Measurements from ENCODE around the gene CFDP1.
"Not testable (repeated sequence)": the region's sequence is repeated elsewhere in the genome, so short reads cannot be mapped to it uniquely, and the experiment has no call there.

CFDP1 gene

GRCh38 chr16:75471723-75472633 lies 38.7 kb upstream of the CFDP1 start:
- Histone ChIP-seq H3K4me1 (ENCODE audit: control insufficient read depth, insufficient read depth, low read length) (peaks cover 15% of the 10 kb centered on the region), H3K27ac (ENCODE audit: low read depth, low read length) (peak overlapping the region; percentile 88), H3K9ac (ENCODE audit: low read depth, low read length) (peak overlapping the region; percentile 11; the same call in 1 of the 2 replicates), H3K36me3 (ENCODE audit: control insufficient read depth, insufficient read depth, low read length) (peaks cover 9% of the 10 kb centered on the region; the same call in 1 of the 2 replicates), H3K9me3 (ENCODE audit: control insufficient read depth, insufficient read depth, low read length) (peaks cover 3% of the 10 kb centered on the region; the same call in 1 of the 2 replicates), H3K4me3 (ENCODE audit: low read depth, low read length) (peak overlapping the region; percentile 36), H3K27me3 (ENCODE audit: control insufficient read depth, insufficient read depth, low read length) (no peaks in the 10 kb centered on the region)

- no peaks in the 10 kb centered on the region for H3K36me3 ChIP-seq (ENCODE audit: control insufficient read depth, insufficient read depth, low read length)
- no peak overlapping the region for H3K4me3 ChIP-seq (ENCODE audit: low read depth, low read length)
- H3K27ac ChIP-seq (ENCODE audit: low read depth, low read length): no peak overlapping the region
- H3K27me3 ChIP-seq (ENCODE audit: control insufficient read depth, insufficient read depth, low read length): no peaks in the 10 kb centered on the region
- H3K4me1 ChIP-seq (ENCODE audit: control insufficient read depth, insufficient read depth, low read length): peaks cover 7% of the 10 kb centered on the region; the same call in 1 of the 2 replicates
- H3K9ac ChIP-seq (ENCODE audit: low read depth, low read length): no peak overlapping the region
- H3K9me3 ChIP-seq (ENCODE audit: control insufficient read depth, insufficient read depth, low read length): no peaks in the 10 kb centered on the region
Observed at GRCh38 chr16:75466760-75467159, 33.5 kb upstream of the CFDP1 start.

GRCh38 chr16:75464122-75464918 lies 31.0 kb upstream of the CFDP1 start, which contains the start of gene TMEM170A:
TSS of gene TMEM170A (minus strand) at chr16:75464689. CDS start at chr16:75464600, 89 bp downstream.
- Histone ChIP-seq H3K36me3 (ENCODE audit: control insufficient read depth, insufficient read depth, low read length) (no peaks in the 10 kb centered on the region), H3K4me3 (ENCODE audit: low read depth, low read length) (peak within 1 kb of the TSS; percentile 93), H3K27me3 (ENCODE audit: control insufficient read depth, insufficient read depth, low read length) (no peaks in the 10 kb centered on the region), H3K9me3 (ENCODE audit: control insufficient read depth, insufficient read depth, low read length) (no peaks in the 10 kb centered on the region), H3K9ac (ENCODE audit: low read depth, low read length) (peak within 1 kb of the TSS; percentile 84), H3K27ac (ENCODE audit: low read depth, low read length) (peak within 1 kb of the TSS; percentile 93), H3K4me1 (ENCODE audit: control insufficient read depth, insufficient read depth, low read length) (peaks cover 6% of the 10 kb centered on the region; the same call in 1 of the 2 replicates)

GRCh38 chr16:75463389-75464121 lies 30.3 kb upstream of the CFDP1 start:
- H3K4me1 ChIP-seq (ENCODE audit: control insufficient read depth, insufficient read depth, low read length); H3K9me3 ChIP-seq (ENCODE audit: control insufficient read depth, insufficient read depth, low read length); H3K27me3 ChIP-seq (ENCODE audit: control insufficient read depth, insufficient read depth, low read length); H3K36me3 ChIP-seq (ENCODE audit: control insufficient read depth, insufficient read depth, low read length): not testable (repeated sequence)
- peak overlapping the region; percentile 93 for H3K4me3 ChIP-seq (ENCODE audit: low read depth, low read length)
- H3K27ac ChIP-seq (ENCODE audit: low read depth, low read length): peak overlapping the region; percentile 93
- peak overlapping the region; percentile 84 for H3K9ac ChIP-seq (ENCODE audit: low read depth, low read length)

- H3K27ac ChIP-seq (ENCODE audit: low read depth, low read length): no peak overlapping the region
- no peaks in the 10 kb centered on the region for H3K27me3 ChIP-seq (ENCODE audit: control insufficient read depth, insufficient read depth, low read length)
- peak overlapping the region; percentile 93 for H3K4me3 ChIP-seq (ENCODE audit: low read depth, low read length)
- no peaks in the 10 kb centered on the region for H3K9me3 ChIP-seq (ENCODE audit: control insufficient read depth, insufficient read depth, low read length)
- no peak overlapping the region for H3K9ac ChIP-seq (ENCODE audit: low read depth, low read length)
- H3K4me1 ChIP-seq (ENCODE audit: control insufficient read depth, insufficient read depth, low read length): peaks cover 10% of the 10 kb centered on the region
- H3K36me3 ChIP-seq (ENCODE audit: control insufficient read depth, insufficient read depth, low read length): no peaks in the 10 kb centered on the region
Observed at GRCh38 chr16:75462806-75463205, 29.5 kb upstream of the CFDP1 start.

GRCh38 chr16:75461575-75461974 lies 28.3 kb upstream of the CFDP1 start:
- Histone ChIP-seq H3K9ac (ENCODE audit: low read depth, low read length) (no peak overlapping the region), H3K27me3 (ENCODE audit: control insufficient read depth, insufficient read depth, low read length) (no peaks in the 10 kb centered on the region), H3K9me3 (ENCODE audit: control insufficient read depth, insufficient read depth, low read length) (no peaks in the 10 kb centered on the region), H3K4me3 (ENCODE audit: low read depth, low read length) (no peak overlapping the region), H3K36me3 (ENCODE audit: control insufficient read depth, insufficient read depth, low read length) (no peaks in the 10 kb centered on the region), H3K4me1 (ENCODE audit: control insufficient read depth, insufficient read depth, low read length) (peaks cover 21% of the 10 kb centered on the region), H3K27ac (ENCODE audit: low read depth, low read length) (no peak overlapping the region)

- Histone ChIP-seq H3K27ac (ENCODE audit: low read depth, low read length) (peak overlapping the region; percentile 51), H3K9ac (ENCODE audit: low read depth, low read length) (no peak overlapping the region), H3K4me1 (ENCODE audit: control insufficient read depth, insufficient read depth, low read length) (peaks cover 28% of the 10 kb centered on the region), H3K27me3 (ENCODE audit: control insufficient read depth, insufficient read depth, low read length) (no peaks in the 10 kb centered on the region), H3K36me3 (ENCODE audit: control insufficient read depth, insufficient read depth, low read length) (no peaks in the 10 kb centered on the region), H3K4me3 (ENCODE audit: low read depth, low read length) (no peak overlapping the region), H3K9me3 (ENCODE audit: control insufficient read depth, insufficient read depth, low read length) (no peaks in the 10 kb centered on the region)
Observed at GRCh38 chr16:75460446-75460845, 27.1 kb upstream of the CFDP1 start.

GRCh38 chr16:75459691-75460090 lies 26.4 kb upstream of the CFDP1 start:
- Histone ChIP-seq H3K9ac (ENCODE audit: low read depth, low read length) (no peak overlapping the region), H3K27ac (ENCODE audit: low read depth, low read length) (no peak overlapping the region), H3K9me3 (ENCODE audit: control insufficient read depth, insufficient read depth, low read length) (no peaks in the 10 kb centered on the region), H3K36me3 (ENCODE audit: control insufficient read depth, insufficient read depth, low read length) (no peaks in the 10 kb centered on the region), H3K4me3 (ENCODE audit: low read depth, low read length) (no peak overlapping the region), H3K27me3 (ENCODE audit: control insufficient read depth, insufficient read depth, low read length) (no peaks in the 10 kb centered on the region), H3K4me1 (ENCODE audit: control insufficient read depth, insufficient read depth, low read length) (peaks cover 28% of the 10 kb centered on the region)

- H3K4me3 ChIP-seq (ENCODE audit: low read depth, low read length): no peak overlapping the region
- H3K4me1 ChIP-seq (ENCODE audit: control insufficient read depth, insufficient read depth, low read length): peaks cover 30% of the 10 kb centered on the region
- H3K36me3 ChIP-seq (ENCODE audit: control insufficient read depth, insufficient read depth, low read length): no peaks in the 10 kb centered on the region
- no peaks in the 10 kb centered on the region for H3K27me3 ChIP-seq (ENCODE audit: control insufficient read depth, insufficient read depth, low read length)
- H3K9ac ChIP-seq (ENCODE audit: low read depth, low read length): no peak overlapping the region
- no peak overlapping the region for H3K27ac ChIP-seq (ENCODE audit: low read depth, low read length)
- no peaks in the 10 kb centered on the region for H3K9me3 ChIP-seq (ENCODE audit: control insufficient read depth, insufficient read depth, low read length)
Observed at GRCh38 chr16:75458439-75458838, 25.1 kb upstream of the CFDP1 start.

GRCh38 chr16:75458029-75458428 lies 24.7 kb upstream of the CFDP1 start:
- H3K4me3 ChIP-seq (ENCODE audit: low read depth, low read length): no peak overlapping the region
- no peaks in the 10 kb centered on the region for H3K36me3 ChIP-seq (ENCODE audit: control insufficient read depth, insufficient read depth, low read length)
- H3K27ac ChIP-seq (ENCODE audit: low read depth, low read length): no peak overlapping the region
- H3K27me3 ChIP-seq (ENCODE audit: control insufficient read depth, insufficient read depth, low read length): no peaks in the 10 kb centered on the region
- no peak overlapping the region for H3K9ac ChIP-seq (ENCODE audit: low read depth, low read length)
- peaks cover 30% of the 10 kb centered on the region for H3K4me1 ChIP-seq (ENCODE audit: control insufficient read depth, insufficient read depth, low read length)
- H3K9me3 ChIP-seq (ENCODE audit: control insufficient read depth, insufficient read depth, low read length): no peaks in the 10 kb centered on the region

Measured in HUES48 (cell line).